Measurements from ENCODE around the gene RXRB.

Gene RXRB

GRCh38 chr6:33174784-33175183 is 25.7 kb downstream of the RXRB start:
- no peak for DNase-seq

GRCh38 chr6:33173535-33174180 is 26.8 kb downstream of the RXRB start:
- no peak for DNase-seq

- DNase-seq = no peak
These were observed 27.6 kb downstream of the RXRB start for GRCh38 chr6:33172688-33173534.

GRCh38 chr6:33171880-33172687 is 28.4 kb downstream of the RXRB start:
- no peak for DNase-seq

GRCh38 chr6:33171016-33171879 is 29.2 kb downstream of the RXRB start:
- no peak for DNase-seq

- no peak for DNase-seq
These were observed 30.1 kb downstream of the RXRB start for GRCh38 chr6:33170176-33171015.

GRCh38 chr6:33169291-33170175 is 30.9 kb downstream of the RXRB start:
- no peak for DNase-seq

GRCh38 chr6:33168639-33169038 is 31.8 kb downstream of the RXRB start:
- DNase-seq = no peak

DNA sequence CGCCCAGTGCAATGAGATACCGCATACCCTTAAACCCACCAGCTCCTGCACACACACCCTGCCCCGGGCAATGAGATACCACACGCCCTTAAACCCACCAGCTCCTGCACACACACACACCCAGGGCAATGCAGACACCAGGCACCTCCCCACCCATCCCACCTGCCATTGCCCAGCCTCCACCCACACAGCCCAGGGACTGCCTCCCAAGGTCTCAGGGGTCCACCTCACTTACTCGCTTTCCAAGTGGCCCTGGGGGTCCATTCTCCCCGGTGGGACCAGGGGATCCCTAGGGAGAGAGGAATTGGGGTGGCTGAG is 32.2 kb downstream of the RXRB start:
- no peak for DNase-seq

- DNase-seq = no peak
These were observed 32.8 kb downstream of the RXRB start for GRCh38 chr6:33167374-33168283.

DNA sequence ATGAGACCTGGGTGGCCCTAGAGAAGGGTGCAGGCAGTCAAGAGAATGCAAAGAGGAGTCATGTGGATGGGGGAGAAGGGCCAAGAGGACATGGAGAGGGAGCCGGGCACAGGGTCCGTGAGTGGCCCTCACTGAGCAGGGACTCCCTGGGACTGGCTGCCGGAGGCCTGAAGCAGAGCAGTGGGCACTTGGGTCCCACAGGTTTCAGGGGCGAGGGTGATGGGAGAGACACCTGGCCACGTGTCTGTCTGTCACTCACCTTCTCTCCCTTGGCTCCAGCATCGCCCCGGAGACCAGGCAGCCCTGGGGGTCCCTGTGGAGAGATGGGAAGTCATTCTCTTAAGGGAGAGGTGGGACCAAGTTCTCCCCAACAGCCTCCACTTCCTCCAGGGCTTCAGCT is 33.7 kb downstream of the RXRB start:
- no peak for DNase-seq

GRCh38 chr6:33166363-33166762 is 34.1 kb downstream of the RXRB start:
- DNase-seq = no peak

- no peak for DNase-seq
These were observed 34.7 kb downstream of the RXRB start for GRCh38 chr6:33165581-33166258.

DNA sequence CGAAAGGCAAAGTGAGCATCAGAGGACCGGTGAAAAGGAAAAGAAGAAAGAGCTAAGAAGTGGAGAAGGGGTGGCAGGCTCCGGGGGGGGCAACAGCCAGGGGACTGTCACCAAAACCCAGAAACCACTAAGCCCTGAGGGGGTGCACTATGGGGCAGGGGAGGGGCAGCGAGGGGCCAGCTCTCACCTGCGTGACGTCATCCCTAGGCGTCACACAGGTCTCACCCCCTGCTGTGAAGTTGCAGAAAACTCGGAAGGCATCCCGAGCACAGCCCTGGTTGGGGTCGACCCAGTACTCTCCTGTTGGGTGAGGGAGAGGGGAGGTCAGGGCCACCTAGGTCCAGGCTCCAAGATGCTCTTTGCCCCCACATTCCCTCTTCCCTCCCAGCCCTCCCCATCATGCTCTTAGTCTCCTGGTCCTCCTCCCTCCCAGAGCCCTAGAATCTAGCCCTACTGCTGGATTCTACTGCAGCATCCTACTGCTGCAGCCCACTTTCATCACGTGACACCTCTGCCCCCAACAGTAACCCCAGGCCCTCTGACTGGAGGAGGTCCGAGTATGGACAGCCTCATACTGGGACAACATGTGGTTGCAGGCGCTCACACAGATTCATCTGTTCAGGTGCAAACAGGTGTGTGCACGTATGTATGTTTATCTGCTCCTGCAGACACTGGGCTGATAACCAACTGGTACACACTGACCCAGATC is 35.6 kb downstream of the RXRB start:
- no peak for DNase-seq

DNA sequence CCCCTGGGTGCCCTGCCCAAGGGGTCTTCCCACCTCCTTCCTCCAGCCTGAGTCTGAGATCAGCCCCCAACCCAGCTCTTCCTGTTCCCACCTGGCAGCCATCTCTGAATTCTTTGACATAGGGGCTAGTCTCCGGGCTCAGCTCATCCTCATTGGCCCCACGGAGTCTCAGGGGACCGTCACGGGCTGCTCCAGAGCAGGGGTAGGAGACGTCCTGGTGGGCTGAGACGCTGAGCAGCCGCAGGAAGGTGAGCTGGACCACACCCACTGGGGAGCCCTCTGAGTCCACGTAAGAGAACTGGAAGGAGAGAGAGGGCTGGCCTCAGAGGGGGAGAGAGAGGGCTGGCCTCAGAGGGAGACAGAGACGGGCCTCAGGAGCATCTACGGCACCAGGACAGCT is 36.3 kb downstream of the RXRB start:
- no peak for DNase-seq

- DNase-seq = no peak
These were observed 36.9 kb downstream of the RXRB start for GRCh38 chr6:33163540-33163939.

DNA sequence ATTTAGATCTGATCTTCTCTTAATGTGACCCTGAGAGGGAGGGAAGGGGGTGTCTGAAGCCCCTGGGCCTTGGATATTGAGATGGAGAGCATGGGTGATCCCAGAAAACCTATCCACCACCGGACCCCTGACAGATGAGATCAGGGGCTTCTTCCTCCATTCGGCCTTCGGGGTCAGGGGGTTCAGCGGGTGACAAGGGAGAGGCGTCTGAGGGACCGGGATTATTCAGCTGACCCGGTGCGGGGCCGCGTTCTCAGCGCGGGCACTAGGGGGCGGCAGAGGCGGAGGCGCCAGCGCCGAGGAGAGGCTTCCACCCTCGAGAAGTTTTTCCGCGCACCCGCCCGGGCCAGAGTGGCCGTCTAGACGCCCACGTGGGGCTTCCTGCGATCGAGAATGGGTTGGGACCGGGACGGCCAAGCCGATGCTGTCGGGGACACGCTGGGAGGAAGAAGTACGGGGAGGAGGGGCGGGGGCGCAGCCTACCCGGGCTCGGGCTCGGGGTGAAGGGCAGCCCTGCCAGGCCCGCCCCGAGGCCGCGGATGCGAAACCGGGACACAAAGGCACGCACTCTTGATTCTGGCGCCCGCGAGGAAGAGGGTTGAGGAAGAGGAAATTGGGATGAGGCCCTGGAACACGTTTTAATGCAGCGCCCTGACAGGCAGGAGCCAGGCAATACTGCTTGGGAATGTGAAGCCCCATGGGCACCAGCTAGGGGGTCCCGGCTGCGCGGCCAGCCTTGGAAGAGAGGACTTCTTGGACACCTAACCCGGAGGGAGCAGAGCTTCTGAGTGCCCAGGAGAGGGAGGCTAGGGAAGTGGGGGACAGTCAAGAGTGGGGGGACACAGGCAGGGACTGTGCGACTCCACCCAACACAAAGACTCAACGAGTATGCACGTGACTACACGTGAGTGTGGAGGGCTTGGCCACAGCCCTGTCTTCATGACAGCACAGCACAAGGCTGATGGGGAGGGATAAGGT is 38.8 kb downstream of the RXRB start:
- peak; percentile 12 for DNase-seq

Measured in amniotic stem cell (primary cell).